ENCODE results near the gene TAGAP. TPM values are rescaled to one million over a fixed set of nuclear protein-coding genes. Genes with fewer than 3 reads are reported as not detected.

Gene TAGAP
- polyA plus RNA-seq, 1 of the 3 experiments (the other 2 are of a cell fraction), result not detected

GRCh38 chr6:159089909-159090308 lies 45.1 kb upstream of the TAGAP start:
- Histone ChIP-seq H3K9me2 (no peaks in the 10 kb centered on the region), H3K9me3 (no peaks in the 10 kb centered on the region), H4K20me1 (ENCODE audit: insufficient read depth) (no peaks in the 10 kb centered on the region), H3K4me3 (ENCODE audit: low read depth in 2 of 2, low read length in 1 of 2) (no peak overlapping the region), H2AFZ (ENCODE audit: low read depth) (no peak overlapping the region), H3F3A (replicated peaks; ENCODE audit: insufficient read depth) (no peaks in the 10 kb centered on the region), H3K79me2 (ENCODE audit: insufficient read depth) (no peaks in the 10 kb centered on the region), H3K4me1 (ENCODE audit: control insufficient read depth in 1 of 2, insufficient read depth in 2 of 2, low read depth in 1 of 2, low read length in 1 of 2) (no peaks in the 10 kb centered on the region), H3K9ac (no peak overlapping the region), H3K36me3 (replicated peaks in 1 of 2; ENCODE audit: control insufficient read depth in 1 of 2, insufficient read depth in 2 of 2, low read length in 1 of 2) (no peaks in the 10 kb centered on the region), H3K4me2 (no peak overlapping the region), H3K27ac (ENCODE audit: low read depth in 2 of 2, low read length in 1 of 2) (no peak overlapping the region), H3K27me3 (ENCODE audit: insufficient read depth) (no peaks in the 10 kb centered on the region; the same call in 1 of the 2 replicates)
- WGBS (ENCODE audit: low lambda C conversion rate), result 10% methylated on average over 3 of the region's 3 CpGs
- ChIA-PET POLR2A (no interaction called here), CTCF (interaction anchor here (3.9 kb wide), 1 partner anchor 14 kb away, joined by 17 read pairs; no protein-coding TSS in a partner anchor)
- DNase-seq, result no peak
- TF ChIP-seq RFX5 (IDR thresholded peaks at IDR 0.05; ENCODE audit: low read length), result no peak
- no peak for TF ChIP-seq FOXJ3 (CRISPR knock-in tag; IDR thresholded peaks at IDR 0.05)
- no peak for TF ChIP-seq NFIC (IDR thresholded peaks at IDR 0.05; ENCODE audit: borderline replicate concordance)
- TF ChIP-seq USF1 (IDR thresholded peaks at IDR 0.05; ENCODE audit: borderline replicate concordance, low read depth), result no peak
- TF ChIP-seq IRF3 (IDR thresholded peaks at IDR 0.05; ENCODE audit: low read depth, low read length), result no peak
- TF ChIP-seq ZBTB33 (IDR thresholded peaks at IDR 0.05; ENCODE audit: borderline replicate concordance, low read depth), result no peak
- no peak for TF ChIP-seq CHD2 (IDR thresholded peaks at IDR 0.05; ENCODE audit: low read length, partially characterized antibody)
- no peak for TF ChIP-seq EP300 (IDR thresholded peaks at IDR 0.05; ENCODE audit: borderline replicate concordance in 1 of 2, low read depth in 1 of 2, low read length in 1 of 2)
- no peak for TF ChIP-seq PBX3 (IDR thresholded peaks at IDR 0.05)
- TF ChIP-seq REST (IDR thresholded peaks at IDR 0.05; ENCODE audit: low read depth, low read length), result no peak
- TF ChIP-seq JUND (IDR thresholded peaks at IDR 0.05), result no peak
- TF ChIP-seq FOXM1 (IDR thresholded peaks at IDR 0.05; ENCODE audit: low read depth), result no peak

Measured in SK-N-SH (cell line).